Tibial artery (tissue), 4 donors: Measurements from ENCODE around the gene SH3BGRL2.

Experiments
- DNase-seq, 2 donors: peaks; one replicate each; pipeline ENCODE4 v3.0.0-alpha.2; 2019
- H3K27ac ChIP-seq, 2 donors: fragments of 200-600 bp; sonication (generic) in 1 of 2; 1 replicate in 1 of 2; 2 replicates in 1 of 2; pipeline ENCODE4 v1.5.1; 2018 to 2019; ENCODE audit warnings: mild to moderate bottlenecking in 1 of 2
- H3K27me3 ChIP-seq, 2 donors: fragments of 200-600 bp; sonication (generic) in 1 of 2; one replicate each; pipeline versions ENCODE4 v1.5.1 to v1.6.0; 2016 to 2019
- H3K36me3 ChIP-seq, 3 donors: fragments of 200-600 bp; sonication (generic) in 2 of 3; one replicate each; pipeline ENCODE4 v1.5.1; 2016 to 2019; ENCODE audit warnings: mild to moderate bottlenecking in 2 of 3
- H3K4me1 ChIP-seq, 4 donors: fragments of 200-600 bp; sonication (generic) in 2 of 4; 1 replicate in 3 of 4; 2 replicates in 1 of 4; pipeline ENCODE4 v1.5.1; 2016 to 2019
- H3K4me3 ChIP-seq, 2 donors: fragments of 200-600 bp; sonication (generic) in 1 of 2; 1 replicate in 1 of 2; 2 replicates in 1 of 2; pipeline ENCODE4 v1.5.1; 2018 to 2019; ENCODE audit warnings: mild to moderate bottlenecking in 2 of 2
- H3K9me3 ChIP-seq, 3 donors: fragments of 200-600 bp; sonication (generic) in 1 of 3; one replicate each; pipeline ENCODE4 v1.5.1; 2016 to 2019
- intact Hi-C: fragments of 100-400 bp; cut with DNase I; formaldehyde crosslinking; loops from one replicate; pipeline ENCODE4 v1.15.0; 2023; ENCODE audit warnings: low total_unique reads
- TF ChIP-seq, protein P1 (sequence below), 2 experiments: fragments of 200-600 bp in 1 of 2; fragments of 450-650 bp in 1 of 2; IDR thresholded peaks; one replicate each; pipeline ENCODE4 v1.5.1; 2017 to 2019; ENCODE audit warnings: antibody characterized with exemption in 2 of 2, mild to moderate bottlenecking in 1 of 2, moderate library complexity in 1 of 2

SH3BGRL2 gene

DNA sequence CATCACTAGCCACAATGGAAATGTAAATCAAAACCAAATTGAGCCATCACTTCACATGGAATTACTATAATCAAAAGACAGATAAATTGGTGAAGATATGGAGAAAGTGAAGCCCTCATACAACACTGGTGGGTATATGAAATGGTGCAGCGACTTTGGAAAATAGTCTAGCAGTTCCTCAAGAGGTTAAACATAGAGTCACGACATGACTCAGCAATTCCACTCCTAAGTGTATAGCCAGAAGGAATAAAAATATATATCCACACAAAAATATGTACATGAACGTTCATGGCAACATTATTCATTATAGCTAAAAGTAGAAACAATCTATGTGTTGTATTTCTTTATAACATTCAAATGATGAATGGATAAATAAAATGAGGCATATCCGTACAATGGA, 33.1 kb upstream of the SH3BGRL2 start:
- Histone ChIP-seq H3K36me3 (no peaks in the 10 kb centered on the region), H3K4me1 (peaks cover 0 to 13% (median 6%) of the 10 kb centered on the region in 4 donors), H3K27ac (no peak overlapping the region), H3K9me3 (no peaks in the 10 kb centered on the region), H3K27me3 (no peaks in the 10 kb centered on the region), H3K4me3 (no peak overlapping the region)
- DNase-seq = no peak
- TF ChIP-seq, protein P1, sequence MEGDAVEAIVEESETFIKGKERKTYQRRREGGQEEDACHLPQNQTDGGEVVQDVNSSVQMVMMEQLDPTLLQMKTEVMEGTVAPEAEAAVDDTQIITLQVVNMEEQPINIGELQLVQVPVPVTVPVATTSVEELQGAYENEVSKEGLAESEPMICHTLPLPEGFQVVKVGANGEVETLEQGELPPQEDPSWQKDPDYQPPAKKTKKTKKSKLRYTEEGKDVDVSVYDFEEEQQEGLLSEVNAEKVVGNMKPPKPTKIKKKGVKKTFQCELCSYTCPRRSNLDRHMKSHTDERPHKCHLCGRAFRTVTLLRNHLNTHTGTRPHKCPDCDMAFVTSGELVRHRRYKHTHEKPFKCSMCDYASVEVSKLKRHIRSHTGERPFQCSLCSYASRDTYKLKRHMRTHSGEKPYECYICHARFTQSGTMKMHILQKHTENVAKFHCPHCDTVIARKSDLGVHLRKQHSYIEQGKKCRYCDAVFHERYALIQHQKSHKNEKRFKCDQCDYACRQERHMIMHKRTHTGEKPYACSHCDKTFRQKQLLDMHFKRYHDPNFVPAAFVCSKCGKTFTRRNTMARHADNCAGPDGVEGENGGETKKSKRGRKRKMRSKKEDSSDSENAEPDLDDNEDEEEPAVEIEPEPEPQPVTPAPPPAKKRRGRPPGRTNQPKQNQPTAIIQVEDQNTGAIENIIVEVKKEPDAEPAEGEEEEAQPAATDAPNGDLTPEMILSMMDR (IDR thresholded peaks at IDR 0.05) = no peak
- intact Hi-C loops = no loop called here

DNA sequence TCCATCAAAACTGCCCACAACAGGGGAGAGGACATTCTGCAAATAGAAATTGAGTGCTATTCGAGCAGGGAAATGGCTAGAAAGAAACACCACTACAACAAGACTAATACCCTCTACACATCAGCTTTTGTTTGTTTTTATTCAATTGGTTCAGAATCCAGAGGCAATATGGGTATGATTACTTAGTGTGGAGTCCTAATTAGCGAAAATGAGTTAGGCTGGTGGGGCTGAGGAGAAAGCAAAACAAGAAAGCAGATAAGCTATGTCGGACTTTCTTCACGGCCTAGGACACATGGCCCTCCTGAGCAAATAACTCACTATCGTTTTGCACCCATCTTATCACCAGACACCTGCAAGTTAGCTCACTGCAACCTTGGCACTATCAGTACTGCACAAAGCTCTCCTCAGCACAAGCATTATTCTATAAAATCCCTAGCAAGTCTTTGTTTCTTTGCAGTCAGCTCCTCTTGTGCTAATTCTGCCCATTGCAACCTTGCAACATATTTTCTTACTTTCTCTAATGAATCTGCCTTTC, 31.3 kb upstream of the SH3BGRL2 start:
- Histone ChIP-seq H3K27ac (no peak overlapping the region), H3K4me3 (no peak overlapping the region), H3K36me3 (no peaks in the 10 kb centered on the region), H3K9me3 (no peaks in the 10 kb centered on the region), H3K27me3 (no peaks in the 10 kb centered on the region), H3K4me1 (peaks cover 0 to 13% (median 6%) of the 10 kb centered on the region in 4 donors)
- intact Hi-C loops = no loop called here
- DNase-seq = no peak
- TF ChIP-seq, protein P1 (IDR thresholded peaks at IDR 0.05) = no peak

DNA sequence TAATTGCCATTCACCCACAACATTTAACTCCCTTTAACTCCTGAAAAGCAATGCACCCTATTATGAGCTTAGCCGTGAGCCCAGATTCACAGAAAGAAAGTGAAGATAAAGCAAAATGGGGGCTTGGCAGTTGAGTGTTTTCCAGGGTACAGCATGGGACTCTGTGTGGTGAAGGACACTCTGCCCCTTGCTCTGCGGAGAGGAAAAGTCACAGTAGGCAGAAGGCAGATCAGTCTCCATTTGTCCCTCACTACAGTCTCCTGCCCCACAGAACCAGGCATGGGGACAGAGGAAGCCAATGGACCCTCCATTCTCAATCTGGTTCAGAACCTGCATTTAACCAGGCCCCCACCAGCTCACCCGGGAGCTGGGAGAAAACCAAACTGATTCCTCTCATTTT, 30.8 kb upstream of the SH3BGRL2 start:
- intact Hi-C loops = no loop called here

DNA sequence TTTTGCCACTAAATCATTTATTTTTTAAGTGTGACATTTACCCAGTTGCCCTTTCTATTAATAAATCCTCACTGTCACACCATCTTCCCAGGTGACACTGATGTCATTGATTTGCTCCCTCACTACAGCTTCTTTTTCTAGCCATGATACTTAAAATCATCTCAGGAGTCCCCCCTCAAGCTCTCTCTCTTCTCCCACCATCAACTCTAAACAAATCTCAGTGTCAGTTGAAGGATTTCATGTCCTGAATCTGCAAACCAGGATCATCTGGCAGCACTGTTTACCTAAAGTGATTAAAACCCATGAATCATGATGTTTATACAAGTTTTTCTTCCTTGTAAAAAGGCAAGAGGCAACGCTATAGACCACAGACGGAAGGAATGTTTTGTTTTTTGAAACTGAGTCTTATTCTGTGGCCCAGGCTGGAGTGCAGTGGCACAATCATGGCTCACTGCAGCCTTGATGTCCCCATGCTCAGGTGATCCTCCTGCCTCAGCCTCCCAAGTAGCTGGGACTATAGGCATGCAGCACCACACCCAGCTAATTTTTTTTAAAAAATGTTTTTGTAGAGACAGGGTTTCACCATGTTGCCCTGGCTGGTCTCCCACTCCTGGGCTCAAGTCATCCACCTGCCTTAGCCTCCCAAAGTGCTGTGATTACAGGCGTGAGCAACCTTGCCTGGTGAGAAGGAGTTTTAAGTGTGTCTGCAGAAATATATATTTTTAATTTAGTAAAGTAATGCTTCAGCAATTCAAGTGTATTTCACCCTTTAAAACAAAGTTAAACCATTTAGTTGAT, 30.1 kb upstream of the SH3BGRL2 start:
- Histone ChIP-seq H3K36me3 (no peaks in the 10 kb centered on the region), H3K4me3 (no peak overlapping the region), H3K4me1 (peaks cover 0 to 13% (median 6%) of the 10 kb centered on the region in 4 donors), H3K9me3 (no peaks in the 10 kb centered on the region), H3K27ac (no peak overlapping the region), H3K27me3 (no peaks in the 10 kb centered on the region)
- intact Hi-C loops = no loop called here
- no peak for DNase-seq
- TF ChIP-seq, protein P1 (IDR thresholded peaks at IDR 0.05) = no peak

More for the DNA sequence above, 30.8 kb upstream of the SH3BGRL2 start:
- H3K27ac ChIP-seq = no peak overlapping the region
- DNase-seq = no peak
- TF ChIP-seq, protein P1 (IDR thresholded peaks at IDR 0.05) = no peak
- no peaks in the 10 kb centered on the region for H3K27me3 ChIP-seq
- H3K9me3 ChIP-seq = no peaks in the 10 kb centered on the region
- no peaks in the 10 kb centered on the region for H3K36me3 ChIP-seq
- H3K4me1 ChIP-seq = peaks cover 0 to 13% (median 6%) of the 10 kb centered on the region in 4 donors
- no peak overlapping the region for H3K4me3 ChIP-seq

DNA sequence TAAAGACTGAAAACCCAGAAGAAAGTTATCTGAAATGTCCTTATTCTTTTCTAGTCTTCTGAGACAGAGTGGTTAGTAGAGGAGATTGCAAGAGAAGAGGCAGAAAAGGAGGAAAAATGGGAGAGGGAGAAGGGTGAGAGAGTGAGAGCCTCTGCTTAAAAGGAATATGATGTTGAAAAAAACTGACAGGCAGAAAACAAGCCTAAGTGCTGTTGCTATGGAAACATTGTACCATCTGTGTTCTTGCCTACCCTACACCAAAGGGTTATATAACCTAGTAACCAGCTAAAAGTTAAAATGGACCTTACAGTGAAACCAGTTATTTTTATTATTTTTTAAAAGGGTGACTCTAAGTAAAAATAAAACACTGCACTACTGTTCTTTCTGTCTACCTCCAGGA, 28.3 kb upstream of the SH3BGRL2 start:
- intact Hi-C loops = no loop called here
- H3K9me3 ChIP-seq = no peaks in the 10 kb centered on the region
- no peak overlapping the region for H3K4me3 ChIP-seq
- no peak for DNase-seq
- no peaks in the 10 kb centered on the region for H3K36me3 ChIP-seq
- TF ChIP-seq, protein P1 (IDR thresholded peaks at IDR 0.05) = no peak
- no peaks in the 10 kb centered on the region for H3K27me3 ChIP-seq
- no peak overlapping the region for H3K27ac ChIP-seq
- H3K4me1 ChIP-seq = peaks cover 0 to 27% (median 8%) of the 10 kb centered on the region in 4 donors
